ENCODE results near the gene PCED1B.
"Not testable (repeated sequence)": the region's sequence is repeated elsewhere in the genome, so short reads cannot be mapped to it uniquely, and the experiment has no call there.

Gene PCED1B

GRCh38 chr12:47166365-47166764 is 86.9 kb downstream of the PCED1B start:
- H3K36me3 ChIP-seq (ENCODE audit: low read length) = no peaks in the 10 kb centered on the region
- no peak overlapping the region for H3K27ac ChIP-seq (ENCODE audit: low read depth, low read length)
- H4K20me1 ChIP-seq (ENCODE audit: low read depth, low read length) = no peaks in the 10 kb centered on the region
- H3K4me2 ChIP-seq (ENCODE audit: low read depth, low read length, poor library complexity, severe bottlenecking) = no peak overlapping the region
- H3K79me2 ChIP-seq (ENCODE audit: insufficient read depth, low read length) = no peaks in the 10 kb centered on the region
- no peaks in the 10 kb centered on the region for H3K9me2 ChIP-seq (replicated peaks; ENCODE audit: insufficient read depth, low read length)
- H3F3A ChIP-seq (ENCODE audit: insufficient read depth) = no peaks in the 10 kb centered on the region
- H3K9me3 ChIP-seq (ENCODE audit: insufficient read depth, low read length) = no peaks in the 10 kb centered on the region
- no peak overlapping the region for H3K4me3 ChIP-seq (ENCODE audit: insufficient read depth, low read length, poor library complexity, severe bottlenecking)
- no peak overlapping the region for H3K9ac ChIP-seq (ENCODE audit: low read length)
- TF ChIP-seq CTCF (IDR thresholded peaks at IDR 0.05; ENCODE audit: insufficient read depth, low read length, poor library complexity, severe bottlenecking) (no peak), EZH2phosphoT487 (conservative IDR thresholded peaks at IDR 0.05; ENCODE audit: low read length) (no peak)
- H3K27me3 ChIP-seq (ENCODE audit: low read length) = no peaks in the 10 kb centered on the region
- no peak overlapping the region for H2AFZ ChIP-seq (ENCODE audit: low read depth, low read length, severe bottlenecking)

DNA sequence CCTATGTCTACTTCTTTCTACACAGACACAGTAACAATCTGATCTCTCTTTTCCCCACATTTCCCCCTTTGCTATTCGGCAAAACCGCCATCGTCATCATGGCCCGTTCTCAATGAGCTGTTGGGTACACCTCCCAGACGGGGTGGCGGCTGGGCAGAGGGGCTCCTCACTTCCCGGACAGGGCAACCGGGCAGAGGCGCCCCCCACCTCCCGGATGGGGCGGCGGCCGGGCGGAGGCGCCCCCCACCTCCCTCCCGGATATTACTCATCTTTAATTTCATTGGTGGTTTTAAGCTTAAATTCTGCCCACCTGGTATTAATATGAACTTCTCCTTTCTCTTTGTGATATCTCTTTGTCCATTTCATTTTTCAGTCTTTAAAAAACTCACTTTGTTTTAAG is 90.9 kb downstream of the PCED1B start:
- not testable (repeated sequence) for H2AFZ ChIP-seq (ENCODE audit: low read depth, low read length, severe bottlenecking); H3K79me2 ChIP-seq (ENCODE audit: insufficient read depth, low read length); H3K9me2 ChIP-seq (replicated peaks; ENCODE audit: insufficient read depth, low read length); H3K27ac ChIP-seq (ENCODE audit: low read depth, low read length); H3K4me3 ChIP-seq (ENCODE audit: insufficient read depth, low read length, poor library complexity, severe bottlenecking); H3K9me3 ChIP-seq (ENCODE audit: insufficient read depth, low read length); H3F3A ChIP-seq (ENCODE audit: insufficient read depth); H4K20me1 ChIP-seq (ENCODE audit: low read depth, low read length); H3K4me2 ChIP-seq (ENCODE audit: low read depth, low read length, poor library complexity, severe bottlenecking); H3K27me3 ChIP-seq (ENCODE audit: low read length); H3K9ac ChIP-seq (ENCODE audit: low read length); H3K36me3 ChIP-seq (ENCODE audit: low read length)

- H3K9me2 ChIP-seq (replicated peaks; ENCODE audit: insufficient read depth, low read length) = no peaks in the 10 kb centered on the region
- H3K36me3 ChIP-seq (ENCODE audit: low read length) = no peaks in the 10 kb centered on the region
- H3K4me2 ChIP-seq (ENCODE audit: low read depth, low read length, poor library complexity, severe bottlenecking) = no peak overlapping the region
- no peak overlapping the region for H3K9ac ChIP-seq (ENCODE audit: low read length)
- H3K9me3 ChIP-seq (ENCODE audit: insufficient read depth, low read length) = no peaks in the 10 kb centered on the region
- H2AFZ ChIP-seq (ENCODE audit: low read depth, low read length, severe bottlenecking) = no peak overlapping the region
- H3K27ac ChIP-seq (ENCODE audit: low read depth, low read length) = no peak overlapping the region
- no peaks in the 10 kb centered on the region for H4K20me1 ChIP-seq (ENCODE audit: low read depth, low read length)
- H3F3A ChIP-seq (ENCODE audit: insufficient read depth) = no peaks in the 10 kb centered on the region
- no peaks in the 10 kb centered on the region for H3K27me3 ChIP-seq (ENCODE audit: low read length)
- no peak overlapping the region for H3K4me3 ChIP-seq (ENCODE audit: insufficient read depth, low read length, poor library complexity, severe bottlenecking)
- no peaks in the 10 kb centered on the region for H3K79me2 ChIP-seq (ENCODE audit: insufficient read depth, low read length)
- no peak for TF ChIP-seq EZH2phosphoT487 (conservative IDR thresholded peaks at IDR 0.05; ENCODE audit: low read length)
- no peak for TF ChIP-seq CTCF (IDR thresholded peaks at IDR 0.05; ENCODE audit: insufficient read depth, low read length, poor library complexity, severe bottlenecking)
These were observed 98.6 kb downstream of the PCED1B start for GRCh38 chr12:47178014-47178413.

DNA sequence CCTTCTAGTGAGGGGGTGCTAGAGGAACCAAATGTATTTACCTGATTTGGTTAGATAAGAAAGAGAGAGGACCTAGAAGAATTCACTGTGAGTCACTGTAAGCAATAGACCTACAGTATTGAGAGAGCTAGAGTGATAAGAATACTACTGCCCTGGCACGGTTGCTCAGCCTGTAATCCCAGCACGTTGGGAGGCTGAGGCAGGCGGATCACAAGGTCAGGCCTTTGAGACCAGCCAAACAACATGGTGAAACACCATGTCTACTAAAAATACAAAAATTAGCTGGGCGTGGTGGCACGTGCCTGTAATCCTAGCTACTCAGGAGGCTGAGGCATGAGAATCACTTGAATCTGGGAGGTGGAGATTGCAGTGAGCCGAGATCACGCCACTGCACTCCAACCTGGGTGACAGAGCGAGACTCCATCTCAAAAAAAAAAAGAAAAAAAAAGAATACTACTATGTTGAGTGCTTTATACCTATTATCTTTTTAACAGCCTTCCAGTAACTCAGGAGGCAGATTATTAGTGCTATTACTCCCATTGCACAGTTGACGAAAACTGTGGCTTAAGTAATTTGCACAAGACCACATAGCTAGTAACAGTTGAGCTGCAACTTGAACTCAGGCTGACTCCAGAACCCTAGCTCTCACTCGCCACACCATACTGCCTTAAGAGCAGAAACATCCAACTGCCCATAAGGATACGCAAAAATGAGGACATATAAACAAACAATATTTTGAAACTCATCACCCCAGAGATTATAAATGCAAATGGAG is 102.9 kb downstream of the PCED1B start:
- not testable (repeated sequence) for H3K9me2 ChIP-seq (replicated peaks; ENCODE audit: insufficient read depth, low read length); H3F3A ChIP-seq (ENCODE audit: insufficient read depth); H4K20me1 ChIP-seq (ENCODE audit: low read depth, low read length); H3K4me3 ChIP-seq (ENCODE audit: insufficient read depth, low read length, poor library complexity, severe bottlenecking); H2AFZ ChIP-seq (ENCODE audit: low read depth, low read length, severe bottlenecking); H3K9ac ChIP-seq (ENCODE audit: low read length); H3K9me3 ChIP-seq (ENCODE audit: insufficient read depth, low read length); H3K36me3 ChIP-seq (ENCODE audit: low read length); H3K27ac ChIP-seq (ENCODE audit: low read depth, low read length); H3K79me2 ChIP-seq (ENCODE audit: insufficient read depth, low read length); H3K4me2 ChIP-seq (ENCODE audit: low read depth, low read length, poor library complexity, severe bottlenecking); H3K27me3 ChIP-seq (ENCODE audit: low read length)
